Activated CD8-positive, alpha-beta memory T cell treated with anti-CD3 and anti-CD28 coated beads for 4 hours (primary cell): ENCODE results near the gene KIRREL3.
"Not testable (repeated sequence)": the region's sequence is repeated elsewhere in the genome, so short reads cannot be mapped to it uniquely, and the experiment has no call there.

Source experiments
- DNase-seq, 2 donors: peaks; one replicate each; pipeline ENCODE4 v3.0.0-alpha.2; 2020; ENCODE audit warnings: low read depth in 2 of 2

KIRREL3 gene

DNA sequence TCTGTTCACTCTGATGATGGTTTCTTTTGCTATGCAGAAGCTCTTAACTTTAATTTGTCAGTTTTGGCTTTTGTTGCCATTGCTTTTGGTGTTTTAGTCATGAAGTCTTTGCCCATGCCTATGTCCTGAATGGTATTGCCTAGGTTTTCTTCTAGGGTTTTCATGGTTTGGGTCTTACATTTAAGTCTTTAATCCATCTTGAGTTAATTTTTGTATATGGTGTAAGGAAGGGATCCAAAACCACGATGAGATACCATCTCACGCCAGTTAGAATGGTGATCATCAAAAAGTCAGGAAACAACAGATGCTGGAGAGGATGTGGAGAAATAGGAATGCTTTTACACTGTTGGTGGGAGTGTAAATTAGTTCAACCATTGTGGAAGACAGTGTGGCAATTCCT is 48.0 kb downstream of the KIRREL3 start:
- DNase-seq: not testable (repeated sequence)

DNA sequence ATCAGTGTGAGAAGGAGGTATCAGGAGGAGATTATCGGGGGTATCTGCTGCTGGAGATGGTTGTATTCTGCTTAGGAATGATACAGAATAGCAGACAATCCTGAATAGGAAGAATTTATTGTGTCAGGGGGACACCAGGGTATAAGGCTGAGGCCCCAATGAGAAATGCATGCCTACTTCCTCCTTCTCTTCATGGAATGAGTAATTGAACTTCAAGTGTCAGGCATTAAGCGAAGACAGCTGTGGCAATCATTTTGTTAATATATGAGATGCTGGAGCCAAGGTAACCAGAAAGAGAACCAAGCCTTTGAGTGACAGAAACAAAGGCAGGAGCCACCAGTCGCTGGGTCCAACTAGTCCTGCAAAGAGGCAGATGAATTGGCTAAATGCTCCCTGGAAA is 49.1 kb downstream of the KIRREL3 start:
- no peak for DNase-seq

DNA sequence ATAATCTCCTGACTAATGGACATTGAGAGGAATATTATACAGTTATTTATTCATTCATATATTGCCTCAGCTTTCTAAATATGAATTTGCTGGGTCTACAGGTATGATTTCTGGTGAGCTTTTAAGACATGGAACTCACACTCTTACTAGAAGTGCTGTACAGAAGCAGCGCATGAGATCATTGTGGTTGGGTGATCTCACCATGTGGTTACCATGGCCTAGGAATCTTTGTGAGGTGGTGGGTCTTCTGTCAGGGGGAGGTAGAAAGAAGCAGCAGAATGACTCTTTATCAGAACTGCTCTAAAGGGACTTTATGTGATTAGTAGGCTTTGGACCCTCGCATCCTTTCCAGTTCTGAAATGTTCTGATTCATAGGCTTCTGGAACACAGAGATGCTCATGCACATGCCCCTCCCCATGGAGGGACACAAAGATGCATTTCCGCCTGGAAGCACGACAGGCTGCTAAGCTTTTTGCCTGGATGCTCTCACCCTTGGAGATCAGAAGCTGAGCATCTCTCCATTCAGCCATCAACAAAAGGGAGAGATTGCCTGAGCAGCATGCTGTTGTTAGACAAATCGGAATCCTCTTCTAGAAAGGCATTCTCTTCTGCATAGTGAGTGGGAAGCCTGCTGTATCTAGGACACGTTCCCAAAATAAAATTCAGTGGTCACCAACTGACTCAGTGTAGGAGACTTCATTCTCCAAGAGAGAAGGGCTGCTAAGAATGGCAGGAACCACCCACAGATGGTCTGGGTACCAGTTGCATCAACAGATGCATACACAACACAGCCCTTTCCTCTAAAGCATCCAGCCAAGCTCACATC is 51.3 kb downstream of the KIRREL3 start:
- DNase-seq: no peak

DNA sequence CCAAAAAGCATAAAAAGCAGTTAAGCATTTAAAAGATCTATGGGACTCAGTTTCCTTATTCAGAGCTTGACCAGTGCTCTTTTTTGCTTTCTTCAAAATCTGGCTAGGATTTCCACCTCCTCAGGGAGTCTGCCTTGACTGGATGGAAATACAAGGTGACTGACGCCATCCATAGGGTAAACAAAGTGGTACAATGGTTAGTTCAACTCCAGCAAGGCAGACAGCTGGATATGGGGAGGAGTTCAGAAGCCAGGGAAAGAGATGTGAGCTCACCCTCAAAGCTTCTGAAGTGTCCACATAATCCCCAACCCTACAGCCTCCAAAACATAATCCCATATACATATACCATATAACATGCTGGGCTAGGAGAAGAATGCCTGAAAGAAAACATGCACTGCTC is 52.0 kb downstream of the KIRREL3 start:
- DNase-seq: no peak

DNA sequence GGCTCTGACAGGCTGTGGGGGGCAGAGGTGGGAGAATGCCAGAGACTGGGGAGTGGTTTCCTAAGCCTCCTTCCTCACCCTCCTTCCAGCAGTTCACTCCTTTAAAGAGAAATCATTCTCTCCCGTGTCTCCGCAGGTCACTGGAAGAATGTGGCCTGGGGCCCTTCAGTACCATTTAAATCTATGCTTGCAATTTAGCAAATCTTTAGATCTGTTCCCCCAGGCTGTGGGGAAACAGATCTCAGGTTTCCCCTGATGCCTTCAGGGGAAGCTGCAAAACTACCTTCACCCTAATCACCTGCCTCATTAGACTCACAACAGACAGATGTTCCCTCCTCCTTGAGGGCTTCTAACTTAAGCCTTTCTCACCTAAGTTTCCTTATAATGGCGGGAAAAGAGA is 55.3 kb downstream of the KIRREL3 start:
- DNase-seq: no peak

DNA sequence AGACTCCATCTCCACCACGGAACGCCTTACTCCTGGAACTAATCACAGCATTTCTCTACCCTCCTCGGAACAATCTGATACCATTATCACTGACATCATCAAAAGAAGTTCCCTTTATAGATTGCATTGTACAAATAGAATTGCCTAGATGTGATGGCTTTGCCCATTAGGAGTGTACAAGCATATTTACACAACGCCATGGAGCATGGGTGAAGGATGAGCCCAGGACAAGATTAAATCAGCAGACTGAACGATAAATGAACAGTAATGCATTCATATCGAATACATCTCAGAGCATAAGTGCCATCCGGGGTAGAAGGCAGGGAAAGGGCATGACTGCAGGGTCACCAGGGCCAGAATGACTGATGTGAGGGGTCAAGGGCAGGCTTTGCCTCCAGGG is 57.3 kb downstream of the KIRREL3 start:
- no peak for DNase-seq

DNA sequence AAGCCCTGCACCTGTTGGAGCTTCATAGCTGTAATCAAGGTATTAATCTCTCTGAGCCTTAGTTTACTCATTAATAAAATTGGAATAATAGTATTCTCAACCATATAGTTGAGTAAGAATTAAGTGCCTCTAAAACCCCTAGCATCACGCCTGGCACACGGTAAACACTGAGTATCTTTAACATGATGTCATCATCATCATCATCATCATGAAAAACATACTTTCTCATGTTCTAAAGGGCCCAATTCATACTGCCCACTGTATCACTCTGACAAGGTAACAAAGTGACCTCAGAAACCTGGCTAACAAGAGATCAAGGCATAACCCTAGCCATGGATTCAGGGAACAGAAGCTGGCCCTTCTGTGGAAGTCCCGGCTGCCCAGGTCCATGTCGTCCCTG is 58.4 kb downstream of the KIRREL3 start:
- no peak for DNase-seq

DNA sequence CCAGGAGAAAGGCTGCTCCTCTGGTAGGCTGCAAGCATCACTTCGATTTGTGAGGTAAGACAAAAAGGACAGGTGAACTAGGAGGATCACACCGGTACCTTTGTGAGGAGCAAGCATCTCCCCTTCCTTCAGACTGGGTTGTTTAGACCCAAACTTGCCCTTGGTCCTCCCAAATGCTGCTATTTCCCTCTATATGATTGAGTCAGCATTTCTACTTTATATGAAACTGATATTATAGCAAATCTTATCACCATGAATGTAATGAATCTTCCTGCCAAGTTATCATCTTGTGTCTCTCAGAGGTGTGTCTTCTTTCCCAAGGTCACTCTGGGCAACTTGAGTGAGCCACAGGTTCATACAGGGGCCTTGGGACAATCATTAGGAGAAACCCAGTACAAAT is 61.0 kb downstream of the KIRREL3 start:
- no peak for DNase-seq

DNA sequence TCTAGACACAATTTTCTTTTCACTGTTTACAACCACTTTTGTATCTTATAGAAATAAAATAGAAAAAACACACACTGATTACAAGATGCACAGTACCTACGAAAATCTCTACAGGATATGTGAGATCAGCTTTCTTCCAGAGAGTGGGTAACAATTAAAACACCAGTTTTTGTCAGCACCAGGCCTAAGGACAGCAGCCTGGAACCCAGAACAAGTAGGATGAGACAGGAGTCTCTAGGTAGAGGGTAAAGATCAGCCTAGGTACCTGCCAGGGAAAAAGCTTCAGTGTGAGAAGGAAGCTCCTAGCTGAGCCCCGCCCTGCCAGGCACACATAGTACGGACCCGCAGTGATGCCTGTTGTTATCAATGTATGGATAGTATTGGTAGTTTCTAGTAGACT is 61.9 kb downstream of the KIRREL3 start:
- DNase-seq: no peak

DNA sequence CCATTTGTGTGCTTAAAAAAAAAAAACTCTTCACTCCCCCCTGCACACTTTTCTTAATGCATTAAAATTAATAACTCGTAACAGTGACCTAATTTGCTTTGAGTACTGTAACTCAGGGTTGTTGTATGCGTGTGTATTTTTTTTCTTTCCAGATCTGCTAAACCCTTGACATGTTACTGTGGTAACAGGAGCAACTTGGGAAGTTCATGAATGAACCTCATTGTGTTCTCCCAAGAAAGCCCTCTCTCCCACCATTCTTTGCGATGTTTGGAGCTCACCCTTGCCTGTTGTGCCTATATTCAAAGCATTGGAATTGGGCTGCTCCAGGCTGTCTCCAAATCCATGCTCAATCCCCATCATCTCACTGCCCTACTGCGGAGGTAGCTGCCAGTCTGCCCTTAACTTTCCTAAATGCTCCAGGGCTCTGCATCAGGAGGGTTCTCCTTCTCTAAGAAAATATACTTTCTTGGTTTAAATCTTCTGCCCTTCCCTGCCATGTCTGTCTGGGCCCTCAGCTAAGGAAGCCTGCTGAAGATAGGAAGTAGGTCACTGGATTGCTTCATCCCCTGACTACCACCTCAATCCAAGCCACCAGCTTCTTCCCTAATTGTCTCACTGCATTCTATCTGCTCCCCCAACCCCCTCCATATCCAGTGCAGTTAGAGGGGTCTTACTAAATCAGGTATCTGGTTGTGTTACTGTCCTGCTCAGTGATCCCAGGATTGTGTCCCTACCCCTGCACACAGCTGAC is 70.3 kb downstream of the KIRREL3 start:
- no peak for DNase-seq

DNA sequence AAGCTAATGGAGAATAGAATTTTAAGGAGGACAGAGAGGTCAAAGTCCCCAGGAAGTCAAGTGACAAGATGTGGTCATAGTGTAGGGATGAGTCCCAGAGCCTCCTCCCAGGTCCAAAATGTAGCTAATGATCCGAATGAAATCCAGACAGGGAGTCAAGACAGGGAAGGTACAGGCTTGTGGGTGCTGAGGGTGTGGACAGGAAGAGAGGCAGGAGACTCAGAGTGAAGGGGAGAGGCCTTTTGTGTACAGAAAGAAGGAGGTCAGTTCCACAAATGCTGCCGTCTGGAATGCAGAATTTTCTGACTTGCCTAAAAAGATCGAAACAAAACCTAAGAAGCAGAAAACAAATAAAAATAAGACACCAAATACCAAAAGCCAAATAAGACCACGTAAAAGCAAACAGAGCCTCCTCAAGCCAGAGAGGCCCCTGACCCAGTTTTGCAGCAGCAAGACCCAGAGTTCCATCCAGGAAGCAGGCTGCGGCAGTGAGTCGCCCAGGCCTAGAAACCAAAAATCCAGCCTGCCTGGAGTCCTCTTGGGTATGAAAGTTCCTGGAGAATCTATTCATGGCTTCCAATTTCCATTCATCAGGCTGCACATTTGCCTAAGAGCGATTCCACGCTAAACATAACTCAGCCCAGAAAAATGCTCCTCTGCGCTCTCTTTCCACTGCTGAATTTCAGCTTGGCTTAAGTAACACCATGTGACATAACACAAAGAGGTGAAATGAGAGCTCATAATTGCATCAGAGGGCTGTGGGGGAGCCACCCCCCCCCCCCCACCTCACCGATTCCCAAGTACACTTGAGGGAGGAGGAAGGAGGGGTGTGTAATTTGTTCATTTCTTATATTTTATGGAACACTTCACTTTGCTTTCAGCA is 71.2 kb downstream of the KIRREL3 start:
- no peak for DNase-seq

DNA sequence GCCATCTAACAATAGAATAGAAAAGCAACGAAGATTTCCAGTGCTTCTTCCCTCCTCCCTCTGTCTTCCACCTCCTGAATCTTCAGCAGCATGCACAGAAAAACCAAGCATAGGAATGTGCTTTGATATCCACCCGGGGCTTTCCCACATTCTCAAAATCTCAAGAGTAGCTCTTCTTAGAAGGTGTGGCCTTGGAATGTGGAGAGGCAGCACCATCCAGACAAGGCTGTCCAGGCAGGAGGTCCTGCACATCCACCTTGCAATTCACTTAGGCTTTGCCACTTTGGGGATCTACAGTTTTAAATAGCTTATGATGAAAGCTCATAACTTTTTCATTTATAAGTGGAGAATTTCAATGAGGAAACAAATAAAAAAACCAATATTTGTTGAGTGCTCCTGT is 72.9 kb downstream of the KIRREL3 start:
- no peak for DNase-seq

DNA sequence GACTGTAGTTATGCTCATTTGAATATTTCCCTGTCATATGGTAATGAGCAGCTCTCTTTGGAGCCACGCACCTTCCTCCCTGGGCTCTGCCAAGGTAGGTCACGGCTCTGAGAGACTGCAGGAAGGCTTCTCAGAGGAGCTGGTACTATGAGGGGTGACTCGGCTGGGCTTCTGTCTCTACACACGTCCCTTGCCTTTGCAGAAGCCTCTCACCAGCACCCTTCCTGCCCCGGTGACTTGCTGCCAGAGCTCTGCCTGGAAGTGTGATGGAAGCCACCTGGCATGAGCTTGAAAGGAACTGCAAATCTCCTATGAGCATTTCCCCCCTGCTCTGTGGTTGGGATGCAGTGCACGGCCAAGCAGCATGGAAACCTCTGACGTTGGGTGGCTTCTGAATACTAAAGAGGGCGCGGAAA is 74.2 kb downstream of the KIRREL3 start:
- no peak for DNase-seq

DNA sequence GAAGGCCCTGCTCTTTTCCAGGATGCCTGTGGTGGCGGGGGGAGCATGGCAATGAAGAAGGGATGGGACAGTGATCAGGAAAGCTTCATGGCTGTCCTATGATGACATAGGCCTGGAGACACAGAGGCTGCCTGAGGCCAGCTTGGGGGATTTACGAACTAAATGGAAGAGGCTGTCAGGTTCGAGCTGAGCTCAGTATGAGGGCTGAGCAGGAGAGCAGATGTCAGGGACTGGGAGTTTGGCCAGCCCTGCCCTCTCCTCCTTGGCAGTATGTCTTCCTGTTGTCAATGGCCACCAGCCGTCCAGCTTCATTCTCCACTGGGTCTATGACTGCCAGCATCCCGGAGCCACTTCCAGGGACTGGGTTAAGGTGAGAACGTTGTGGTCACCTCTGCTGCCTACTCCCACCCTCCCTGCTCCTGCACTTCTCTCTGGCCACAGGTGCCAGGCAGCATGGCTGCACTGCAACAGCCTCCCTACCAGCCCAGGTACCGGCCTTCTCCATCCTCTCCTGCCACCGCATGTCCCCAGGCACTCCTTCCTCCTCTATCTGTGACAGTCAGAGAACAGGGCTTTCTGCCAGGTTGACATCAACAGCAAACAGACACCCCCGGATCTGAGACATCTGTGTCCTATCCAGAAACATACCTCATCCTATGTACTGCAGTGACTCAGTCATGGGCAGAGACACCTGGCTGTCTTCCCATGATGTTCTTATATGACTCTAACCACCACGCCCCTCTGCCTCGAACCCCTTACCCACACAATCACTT is 75.1 kb downstream of the KIRREL3 start:
- no peak for DNase-seq

DNA sequence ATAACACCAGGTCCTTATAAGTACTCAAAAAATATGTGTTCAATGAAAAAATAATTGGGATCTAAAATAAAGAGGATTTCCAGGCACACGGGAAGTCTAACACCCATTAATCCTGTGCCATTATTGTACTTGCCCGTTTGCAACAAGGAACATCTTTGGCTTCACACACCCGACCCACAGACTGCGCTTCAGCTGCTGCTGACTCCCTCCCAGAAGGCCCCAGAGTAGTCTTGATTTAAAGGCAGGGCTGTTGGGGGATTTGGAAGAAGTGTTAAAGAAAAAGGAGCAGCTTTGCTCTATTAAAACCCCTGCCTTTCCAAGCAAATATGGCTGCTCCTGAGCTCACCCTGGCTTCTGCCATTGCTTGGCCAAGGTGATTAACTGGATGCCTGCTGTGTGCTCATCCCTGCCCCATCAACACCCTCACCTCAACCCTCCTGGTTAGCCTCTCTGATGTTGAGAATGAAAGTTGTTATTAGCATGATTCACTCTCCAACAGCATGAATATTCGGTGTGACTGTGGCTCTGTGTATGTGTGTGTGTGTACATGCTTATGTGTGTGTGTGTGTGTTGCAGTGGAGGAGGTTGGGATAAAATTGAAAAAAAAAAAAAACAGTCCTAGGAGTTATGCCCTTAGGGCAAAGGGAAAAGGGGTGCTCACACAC is 76.1 kb downstream of the KIRREL3 start:
- DNase-seq: no peak

DNA sequence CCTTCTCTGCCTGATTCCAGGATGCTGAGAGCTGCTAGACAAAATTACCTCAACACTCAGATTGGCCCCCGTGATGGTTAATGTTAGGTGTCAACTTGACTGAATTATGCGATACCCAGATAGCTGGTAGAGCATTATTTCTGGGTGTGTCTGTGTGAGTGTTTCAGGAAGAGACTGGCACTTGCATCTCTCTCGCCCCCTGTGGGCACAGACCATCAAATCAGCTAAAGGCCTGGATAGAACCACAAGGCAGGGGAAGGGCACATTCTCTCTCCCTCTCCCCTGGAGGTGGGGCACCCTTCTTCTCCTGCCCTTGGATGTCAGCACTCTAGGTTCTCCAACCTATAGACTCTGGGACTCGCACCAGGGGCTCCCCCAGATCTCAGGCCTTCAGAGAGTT is 79.7 kb downstream of the KIRREL3 start:
- DNase-seq: no peak

DNA sequence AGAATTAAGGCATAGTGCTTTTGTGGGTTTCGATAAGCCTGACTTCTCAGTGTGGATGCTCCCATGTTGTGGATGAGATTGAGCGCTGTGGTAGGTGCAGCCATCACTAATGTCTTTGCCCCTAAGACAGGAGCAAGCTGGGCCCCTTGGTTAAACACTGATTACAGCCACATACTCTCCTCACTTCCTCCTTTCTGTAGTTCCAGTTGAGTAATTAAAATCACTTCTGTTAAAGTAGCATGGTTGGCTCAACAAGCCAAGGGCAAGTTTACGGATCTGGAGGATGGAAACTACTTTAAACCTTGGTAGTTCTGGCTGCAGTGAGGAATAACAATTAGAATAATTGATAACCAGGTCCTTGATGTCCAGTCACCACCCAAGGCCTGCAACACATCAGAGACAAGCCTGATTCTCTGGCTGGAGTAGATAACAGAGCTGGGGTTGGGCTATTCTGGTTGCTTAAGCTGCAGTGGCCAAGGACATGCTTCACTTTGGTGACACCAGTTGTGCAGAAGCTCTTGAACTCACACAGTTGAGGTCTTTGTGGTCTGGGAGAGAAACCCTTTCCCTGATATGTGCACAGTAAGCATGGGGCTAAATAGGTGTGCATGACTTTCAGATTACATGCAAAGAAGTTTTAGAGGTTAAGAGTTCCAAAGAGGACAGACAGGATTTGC is 81.3 kb downstream of the KIRREL3 start:
- no peak for DNase-seq

DNA sequence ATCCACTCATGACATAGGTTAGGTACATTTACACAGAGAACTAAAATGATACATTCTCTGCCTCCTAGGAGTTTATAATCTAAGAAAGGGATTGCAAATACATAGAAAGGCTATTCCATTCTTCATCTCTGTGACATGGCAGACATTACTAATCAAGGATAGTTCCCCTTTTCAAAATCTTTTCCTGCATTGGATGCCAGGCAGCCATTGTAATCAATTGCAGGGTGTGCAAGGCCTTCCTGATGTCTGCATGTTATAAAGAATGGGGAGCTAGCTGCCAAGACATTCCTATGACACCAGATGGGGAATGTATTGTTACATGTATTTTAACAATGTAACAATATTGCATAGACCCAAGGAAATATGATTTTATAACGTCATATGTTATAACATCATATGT is 82.0 kb downstream of the KIRREL3 start:
- DNase-seq: no peak

DNA sequence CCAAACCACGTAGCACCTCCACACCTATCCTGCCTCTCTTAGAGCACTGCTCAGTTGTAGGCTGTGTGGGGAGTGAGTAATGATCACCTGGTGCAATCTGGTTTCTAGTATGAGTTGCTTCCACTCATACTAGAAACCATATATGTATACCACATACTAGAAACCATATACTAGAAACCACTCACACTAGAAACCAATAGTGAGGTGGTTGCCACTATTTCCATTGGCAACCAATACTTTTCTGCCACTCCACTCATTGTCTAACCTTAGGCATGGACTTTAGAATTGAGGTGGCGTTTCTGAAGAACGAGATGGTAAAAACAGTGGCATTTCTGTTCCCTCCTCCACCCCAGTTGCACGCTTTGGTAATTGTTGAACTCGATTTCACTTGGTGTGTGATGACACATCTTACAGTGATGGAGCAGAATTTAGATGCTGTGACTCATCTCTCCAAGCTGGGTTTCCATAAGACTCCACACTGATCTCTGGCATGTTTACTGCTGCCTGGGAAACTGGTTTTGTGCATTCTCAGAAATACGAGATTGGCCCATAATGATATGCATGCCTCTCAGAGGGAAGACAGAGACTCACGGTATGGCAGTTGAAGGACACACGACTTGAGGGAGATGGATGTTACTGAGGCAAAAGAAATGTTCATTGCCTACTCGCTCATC is 82.9 kb downstream of the KIRREL3 start:
- no peak for DNase-seq

DNA sequence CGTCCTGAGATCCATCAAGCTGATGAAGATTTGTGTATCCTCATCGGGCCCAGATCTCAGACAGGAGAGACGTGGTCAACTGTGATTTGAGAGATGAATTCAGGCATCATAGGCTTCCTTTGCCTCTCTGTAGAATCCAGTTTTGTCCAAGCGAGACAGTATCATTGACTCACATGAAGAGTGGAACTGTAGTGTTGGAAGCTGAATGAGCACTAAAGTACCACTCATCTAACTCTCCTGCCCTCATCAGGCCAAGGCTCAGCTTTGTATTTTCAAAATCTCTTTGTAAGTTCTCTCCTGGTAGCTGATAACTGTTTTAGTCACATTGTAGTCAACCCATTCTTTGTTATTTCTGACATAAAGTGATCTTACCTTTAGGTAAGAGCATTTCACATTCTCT is 85.1 kb downstream of the KIRREL3 start:
- no peak for DNase-seq
